Activated CD4-positive, alpha-beta T cell treated with anti-CD3 and anti-CD28 coated beads, Interleukin-2, amount 50 U/mL, for 16 hours (primary cell): ENCODE measurements around the gene SALL2.
"Not testable (repeated sequence)": the region's sequence is repeated elsewhere in the genome, so short reads cannot be mapped to it uniquely, and the experiment has no call there.

Experiments
- DNase-seq: peaks from one replicate; pipeline ENCODE4 v3.0.0-alpha.2; 2020

Gene SALL2

DNA sequence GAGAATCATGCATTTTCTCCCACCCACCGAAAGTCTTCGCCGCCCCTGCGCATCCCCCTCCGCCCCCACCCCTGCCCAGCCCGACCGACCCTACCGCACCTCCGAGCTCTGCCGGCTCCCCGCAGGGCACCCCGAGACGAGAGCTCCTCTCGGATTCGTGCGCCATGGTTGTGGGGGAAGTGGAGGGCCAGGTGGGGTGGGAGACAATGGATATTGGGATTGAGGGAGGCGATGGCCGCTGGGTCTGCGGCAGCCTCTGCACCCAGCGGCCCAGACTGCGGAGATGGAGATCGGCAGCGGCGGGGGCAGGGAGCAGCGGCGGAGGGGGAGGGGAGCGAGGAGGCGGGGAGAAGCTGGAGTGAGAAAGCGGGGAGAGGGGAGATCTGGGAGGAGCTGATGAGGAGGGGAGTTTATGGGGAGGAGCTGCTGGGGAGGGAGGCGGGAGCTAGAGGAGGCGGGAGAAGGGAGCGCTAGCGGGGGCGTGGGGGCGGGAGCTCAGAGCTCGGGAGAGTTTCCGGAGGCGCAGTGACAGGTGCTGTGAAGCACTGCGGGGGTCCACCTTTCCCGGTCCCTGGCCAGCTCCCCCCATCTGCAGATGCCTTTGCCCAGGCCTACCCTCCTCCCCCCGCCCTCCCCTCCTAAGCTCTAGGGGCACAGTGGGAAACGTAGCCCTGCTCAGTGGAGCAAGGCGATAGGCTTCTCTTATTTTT, at the start of gene SALL2:
SALL2 (minus strand) TSS at position 385 of the 710 bp plus-strand sequence; CDS start at position 166, 219 bp downstream.
- DNase-seq, result peak; percentile 40

DNA sequence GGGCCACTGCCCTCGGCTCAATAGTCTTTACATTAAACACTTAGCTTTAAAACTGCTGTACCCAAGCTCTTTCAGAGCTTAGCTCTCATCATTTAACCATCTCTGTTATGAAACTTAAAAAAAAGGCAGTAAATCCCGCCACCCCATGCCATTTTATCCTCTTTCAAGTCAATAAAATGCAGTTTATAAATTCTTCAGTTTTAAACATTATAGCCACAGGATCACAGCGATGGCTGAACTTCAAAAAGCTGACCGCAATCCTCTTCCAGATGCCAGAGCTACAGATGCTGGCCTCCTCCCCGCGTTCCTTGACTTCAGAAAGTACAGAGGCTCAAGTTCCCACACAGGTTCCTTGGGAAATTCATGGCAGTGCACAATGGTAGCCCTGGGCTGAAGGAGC, 49.5 kb upstream of the SALL2 start:
- DNase-seq, result no peak

DNA sequence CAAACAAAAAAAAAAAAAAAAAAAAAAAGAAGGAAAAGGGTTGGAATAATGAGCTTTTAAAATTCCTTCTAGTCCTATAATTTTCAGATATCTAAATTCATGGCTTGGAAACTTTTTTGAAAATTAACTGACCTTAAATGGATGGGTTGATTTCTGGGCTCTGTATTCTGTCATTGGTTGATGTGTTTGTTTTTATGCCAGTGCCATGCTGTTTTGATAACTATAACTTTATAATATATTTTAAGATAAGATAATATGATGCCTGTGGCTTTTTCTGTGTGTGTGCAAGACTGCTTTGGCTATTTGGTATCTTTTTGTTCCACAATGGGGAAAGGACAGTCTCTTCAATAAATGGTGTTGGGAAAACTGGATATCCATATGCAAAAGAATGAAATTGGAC, 46.5 kb upstream of the SALL2 start:
- DNase-seq, result no peak

DNA sequence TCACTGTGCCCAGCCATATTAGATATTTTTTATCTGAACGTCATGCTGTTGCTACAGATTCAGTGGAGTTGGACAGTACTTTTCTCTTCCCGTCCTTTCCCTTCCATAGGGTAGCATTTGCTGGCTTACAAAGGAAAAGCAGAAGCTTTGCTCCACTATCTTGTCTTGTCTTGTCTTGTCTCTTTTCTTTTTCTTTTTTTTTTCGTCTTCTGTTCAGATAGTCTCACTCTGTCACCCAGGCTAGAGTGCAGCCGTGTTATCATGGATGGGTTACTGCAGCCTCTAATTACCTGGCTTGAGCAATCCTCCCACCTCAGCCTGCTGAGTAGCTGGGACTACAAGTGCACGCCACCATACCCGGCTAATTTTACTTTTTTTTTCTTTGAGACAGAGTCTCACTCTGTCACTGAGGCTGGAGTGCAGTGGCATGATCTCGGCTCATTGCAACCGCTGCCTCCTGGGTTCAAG, 32.6 kb upstream of the SALL2 start:
- DNase-seq, result no peak

DNA sequence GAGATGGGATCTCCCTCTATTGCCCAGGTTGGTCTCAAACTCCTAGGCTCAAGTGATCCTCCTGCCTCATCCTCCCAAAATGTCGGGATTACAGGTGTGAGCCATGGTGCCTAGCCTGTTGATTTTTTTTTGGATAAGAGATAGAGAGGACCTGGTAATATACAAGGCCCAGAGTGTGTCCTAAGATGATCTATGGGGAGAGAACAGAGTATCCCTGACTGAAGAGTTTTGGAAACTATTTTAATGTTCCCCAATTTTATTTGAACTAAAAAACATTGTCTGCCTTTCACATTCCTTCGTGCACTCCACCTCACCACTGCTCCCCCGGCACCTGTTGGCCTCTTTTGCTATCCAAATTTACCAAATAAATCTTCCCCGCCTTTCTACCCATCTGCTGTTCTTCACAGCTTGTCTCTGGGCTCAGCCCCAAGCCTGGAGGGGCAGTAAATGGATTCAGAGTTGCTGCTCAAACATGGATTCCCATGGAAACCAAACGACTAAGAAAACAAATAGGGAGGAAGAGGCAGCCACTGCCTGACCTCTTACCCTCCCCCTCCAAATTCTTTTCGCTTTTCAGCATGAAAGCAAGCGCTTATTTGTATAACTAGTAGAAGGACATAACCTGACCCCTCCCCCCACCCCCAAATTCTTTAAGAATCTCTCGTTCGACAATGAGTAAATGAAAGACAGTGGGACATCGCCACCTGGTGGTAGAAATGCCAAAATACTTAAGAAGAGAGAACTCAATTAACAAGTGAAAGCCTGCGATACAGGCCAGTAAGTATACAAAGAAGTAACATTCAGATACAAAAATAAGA, 31.1 kb upstream of the SALL2 start:
- DNase-seq, result peak; percentile 79

DNA sequence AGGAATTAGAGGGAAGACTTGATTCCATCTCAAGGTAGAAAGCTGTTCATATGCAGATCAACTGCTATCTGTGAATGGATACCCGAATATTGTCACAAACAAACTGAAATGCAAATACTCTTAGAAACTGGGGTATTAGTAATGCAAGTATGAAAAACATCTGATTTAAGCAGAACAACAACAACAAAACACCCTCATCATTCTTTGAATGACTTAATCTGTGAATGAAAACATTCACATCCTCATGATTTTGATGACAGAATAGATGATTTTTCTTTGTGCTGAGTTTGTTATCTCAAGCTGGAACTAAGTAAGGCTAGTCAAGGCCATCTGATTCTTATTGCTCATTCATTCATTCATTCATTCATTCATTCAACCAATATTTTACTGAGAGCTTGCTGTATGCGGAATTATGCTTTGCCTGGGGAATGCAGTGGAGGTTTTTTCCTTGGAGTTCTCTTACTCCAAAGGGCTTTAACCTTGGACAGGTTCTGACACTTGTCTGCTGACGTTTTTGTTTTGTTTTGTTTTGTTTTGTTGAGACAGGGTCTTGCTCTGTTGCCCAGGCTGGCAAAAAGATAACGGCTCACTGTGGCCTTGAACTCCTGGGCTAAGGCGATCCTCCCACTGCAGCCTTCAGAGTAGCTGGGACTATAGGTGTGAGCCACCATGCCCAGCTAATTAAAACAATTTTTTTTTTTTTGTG, 30.4 kb upstream of the SALL2 start:
- DNase-seq, result no peak

DNA sequence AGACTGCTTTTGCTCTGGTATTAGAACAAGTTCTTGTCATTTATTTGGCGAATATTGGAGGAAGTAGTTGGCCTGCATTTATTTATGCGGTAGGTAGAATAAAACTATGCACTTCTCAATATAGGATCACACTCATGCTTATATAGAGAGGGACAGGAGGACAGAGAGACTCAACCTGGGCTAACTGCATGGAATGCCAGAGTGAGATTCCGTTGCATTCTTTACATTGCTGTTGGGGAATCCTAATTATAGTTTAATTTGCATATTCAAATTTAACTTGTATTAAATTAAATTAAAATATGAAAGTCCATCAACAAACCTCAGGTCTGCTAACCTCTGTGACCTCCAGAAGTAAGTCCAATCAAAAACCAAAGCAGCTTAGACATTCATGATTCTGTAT, 27.1 kb upstream of the SALL2 start:
- no peak for DNase-seq

DNA sequence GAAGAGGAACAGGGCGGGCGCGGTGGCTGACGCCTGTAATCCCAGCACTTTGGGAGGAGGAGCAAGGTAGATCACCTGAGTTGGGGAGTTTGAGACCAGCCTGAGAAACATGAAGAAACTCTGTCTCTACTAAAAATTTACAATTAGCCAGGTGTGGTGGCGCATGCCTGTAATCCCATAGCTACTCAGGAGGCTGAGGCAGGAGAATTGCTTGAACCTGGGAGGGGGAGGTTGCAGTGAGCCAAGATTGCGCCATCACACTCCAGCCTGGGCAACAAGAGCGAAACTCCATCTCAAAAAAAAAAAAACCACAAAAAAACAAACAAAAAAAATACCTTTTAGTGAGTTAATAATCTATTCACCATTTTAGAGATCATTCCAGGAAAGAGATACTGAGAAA, 18.4 kb upstream of the SALL2 start:
- DNase-seq, result not testable (repeated sequence)

DNA sequence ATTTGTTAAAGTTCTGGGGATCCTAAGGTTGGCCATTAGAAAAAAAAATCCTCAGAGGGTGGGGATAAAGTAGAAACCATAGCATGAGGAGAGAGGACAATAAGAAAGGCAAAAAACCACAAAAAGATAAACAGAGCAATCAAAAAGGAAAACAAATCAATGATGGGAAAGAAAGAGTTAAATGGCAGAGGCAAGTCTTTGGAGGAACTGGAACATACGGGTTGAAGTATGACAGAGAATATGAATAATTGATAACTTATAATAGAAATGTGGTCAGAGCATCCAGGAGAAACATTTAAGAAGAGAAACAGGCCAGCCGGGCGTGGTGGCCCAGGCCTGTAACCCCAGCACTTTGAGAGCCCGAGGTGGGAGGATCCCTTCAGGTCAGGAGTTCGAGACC, 17.8 kb upstream of the SALL2 start:
- no peak for DNase-seq

DNA sequence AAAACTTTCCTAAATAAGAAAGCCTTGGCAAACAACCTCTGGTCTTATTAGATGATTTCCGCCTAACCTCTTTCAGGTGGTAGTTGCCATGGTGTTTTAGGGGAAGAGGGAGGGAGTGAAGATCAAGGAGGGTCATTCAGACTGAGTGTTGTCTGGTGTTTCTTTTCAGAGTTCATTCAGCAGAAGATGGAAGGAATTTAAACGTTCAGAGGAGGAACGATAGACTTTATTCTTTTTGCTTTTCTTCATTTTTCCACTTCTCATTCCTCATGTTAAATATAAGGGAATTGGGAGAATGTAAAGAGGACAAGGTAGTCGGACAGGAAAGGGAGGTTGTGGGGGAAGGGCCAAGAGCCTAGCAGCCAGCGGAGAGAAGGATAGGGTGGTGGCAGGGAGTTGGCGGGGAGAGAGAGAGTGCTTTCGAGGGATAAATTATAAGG, 17.4 kb upstream of the SALL2 start:
- DNase-seq, result no peak

DNA sequence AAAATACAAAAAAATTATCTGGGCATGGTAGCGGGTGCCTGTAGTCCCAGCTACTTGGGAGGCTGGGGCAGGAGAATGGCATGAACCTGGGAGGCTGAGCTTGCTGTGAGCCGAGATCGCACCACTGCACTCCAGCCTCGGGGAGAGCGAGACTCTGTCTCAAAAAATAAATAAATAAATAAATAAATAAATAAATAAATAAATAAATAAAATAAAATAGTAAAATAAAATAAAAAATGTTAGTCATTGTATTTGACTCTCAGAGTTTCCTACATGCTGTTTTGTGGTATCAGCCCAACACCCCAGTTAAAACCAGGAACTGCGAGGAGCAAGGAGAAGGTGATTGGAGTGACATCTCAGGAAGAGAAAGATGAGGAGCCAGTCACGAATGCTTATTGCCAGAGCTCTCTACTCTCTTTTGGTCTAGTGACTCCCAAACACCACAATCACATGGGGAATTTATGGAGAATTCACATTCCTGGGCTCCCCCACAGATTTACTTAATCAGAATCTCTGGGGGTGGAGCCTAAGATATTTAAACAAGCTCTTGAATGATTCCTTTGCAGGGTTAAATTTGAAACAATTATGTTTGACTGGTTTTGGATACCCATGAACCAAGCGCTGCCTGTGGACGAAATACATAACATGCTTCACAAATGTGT, 15.4 kb upstream of the SALL2 start:
- DNase-seq, result no peak

DNA sequence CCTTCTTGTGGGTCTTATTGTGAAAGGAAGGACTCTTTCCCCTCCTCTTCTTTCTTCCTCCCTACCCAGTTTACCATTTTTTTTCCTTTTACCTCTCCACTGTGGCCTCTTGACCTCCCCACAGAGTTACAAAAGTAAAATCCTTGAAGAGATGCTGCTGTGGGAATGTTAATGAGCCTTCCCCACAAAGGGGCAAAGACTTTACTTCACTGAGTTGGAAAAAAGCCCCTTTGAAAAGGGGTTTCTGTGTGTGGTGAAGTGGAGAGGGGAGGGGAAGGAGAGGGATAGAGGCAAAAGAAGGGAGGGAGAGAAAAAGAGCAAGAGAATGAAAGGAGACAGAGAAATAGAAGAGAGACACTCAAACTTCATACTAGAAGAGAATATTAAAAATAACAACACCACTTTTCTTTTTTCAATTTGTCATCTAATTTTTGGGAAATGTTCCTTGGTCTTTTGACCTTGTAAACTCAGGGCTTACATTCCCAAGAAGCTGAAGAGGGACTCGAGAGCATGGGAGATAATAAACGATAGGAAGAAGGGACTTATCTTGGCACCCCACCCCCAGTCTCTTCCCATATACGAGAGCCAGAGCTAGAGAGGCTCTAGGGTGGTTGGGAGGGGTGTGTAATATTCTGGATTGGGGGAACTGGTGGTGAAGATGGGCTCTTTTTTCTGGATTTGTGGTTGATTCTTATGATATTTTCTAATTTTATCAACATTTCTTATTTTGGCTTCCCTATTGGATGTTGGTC, 13.2 kb upstream of the SALL2 start:
- DNase-seq, result no peak

DNA sequence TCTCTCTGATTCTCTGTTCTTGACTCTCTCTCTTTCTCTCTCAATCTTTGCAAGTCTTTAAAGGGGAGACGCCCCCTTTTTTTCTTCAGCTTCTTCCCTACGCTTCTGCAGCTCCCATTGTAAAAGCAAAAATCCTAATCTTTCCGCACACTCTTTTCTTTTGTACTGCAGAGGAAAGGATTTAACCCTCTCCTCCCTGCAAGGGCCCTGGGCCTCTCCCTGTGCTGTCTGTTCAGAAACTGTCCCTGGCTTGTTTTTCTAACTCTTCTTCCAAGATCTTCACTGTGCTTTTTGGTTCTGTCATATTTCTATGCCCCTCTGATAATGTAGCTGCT, 10.9 kb upstream of the SALL2 start:
- no peak for DNase-seq

DNA sequence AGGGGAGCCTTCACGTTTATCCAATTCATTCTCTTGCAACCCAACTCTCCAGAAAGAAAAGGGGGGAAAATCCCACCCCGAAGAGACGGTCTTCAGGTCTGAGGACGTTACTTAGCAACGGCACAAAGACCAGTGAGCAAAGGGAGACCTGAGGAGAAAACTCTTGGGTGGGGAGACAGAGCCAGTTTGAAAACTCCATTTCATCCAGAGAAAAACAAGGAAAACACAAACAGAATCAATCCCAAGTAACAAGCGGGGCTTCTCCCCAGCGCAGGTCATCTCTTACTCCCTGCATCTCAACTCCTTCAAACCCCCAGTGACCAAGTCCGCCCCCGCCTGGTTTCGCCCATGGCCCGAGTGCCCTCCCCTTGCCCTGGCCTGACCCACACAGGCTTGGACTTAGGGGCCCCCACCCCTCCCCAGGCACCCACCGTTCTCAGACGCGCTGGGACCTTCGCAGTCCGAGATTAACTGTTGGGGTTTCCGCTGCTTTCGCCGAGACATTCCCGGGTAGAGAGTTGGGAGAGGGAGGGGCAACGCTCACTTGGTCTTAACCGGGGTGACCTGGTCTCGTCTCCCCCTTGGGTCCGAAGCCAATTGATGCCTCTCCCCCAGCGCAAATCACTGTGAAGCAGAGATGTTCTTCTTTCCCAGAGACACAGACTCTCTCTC, 10.4 kb upstream of the SALL2 start:
- no peak for DNase-seq

DNA sequence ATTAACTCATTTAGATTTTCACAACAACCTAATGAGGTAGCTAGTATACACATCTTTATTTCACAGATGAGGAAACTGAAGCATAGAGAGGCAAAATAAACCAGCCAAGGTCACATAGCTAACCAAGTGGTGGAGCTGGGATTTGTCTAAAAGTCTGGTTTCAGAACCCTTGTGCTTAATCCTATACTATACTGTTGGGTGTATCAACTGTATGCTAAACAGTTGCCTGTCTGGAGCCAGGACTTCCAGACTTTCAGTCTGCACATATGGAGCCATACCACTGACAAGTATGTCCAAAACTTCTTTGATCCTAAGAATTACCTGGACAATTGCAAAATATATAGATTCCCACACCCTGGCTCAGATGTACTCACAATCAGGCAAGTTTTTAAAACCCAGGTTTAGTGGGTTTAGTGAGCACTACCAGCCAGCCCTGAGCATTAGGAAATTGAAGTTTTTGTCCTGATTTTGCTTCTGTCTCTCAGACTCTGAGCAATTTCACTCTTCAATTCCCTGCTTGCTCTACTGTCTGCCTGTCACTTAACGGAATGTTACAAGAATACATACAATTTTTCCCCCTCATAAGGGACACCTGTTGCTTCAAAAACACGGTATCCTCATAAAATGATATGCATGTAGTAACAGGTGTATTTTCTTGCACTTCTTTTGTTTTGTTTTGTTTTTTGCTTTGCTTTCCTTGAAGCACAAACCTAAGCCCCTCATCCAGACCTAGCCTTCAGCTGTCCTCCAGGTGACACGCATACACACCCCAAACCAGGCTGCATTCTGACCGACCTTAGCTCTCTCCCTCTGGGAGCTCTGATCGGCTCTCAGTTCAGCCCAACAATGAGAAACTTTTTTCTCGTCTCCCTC, 9.6 kb upstream of the SALL2 start:
- DNase-seq, result no peak

DNA sequence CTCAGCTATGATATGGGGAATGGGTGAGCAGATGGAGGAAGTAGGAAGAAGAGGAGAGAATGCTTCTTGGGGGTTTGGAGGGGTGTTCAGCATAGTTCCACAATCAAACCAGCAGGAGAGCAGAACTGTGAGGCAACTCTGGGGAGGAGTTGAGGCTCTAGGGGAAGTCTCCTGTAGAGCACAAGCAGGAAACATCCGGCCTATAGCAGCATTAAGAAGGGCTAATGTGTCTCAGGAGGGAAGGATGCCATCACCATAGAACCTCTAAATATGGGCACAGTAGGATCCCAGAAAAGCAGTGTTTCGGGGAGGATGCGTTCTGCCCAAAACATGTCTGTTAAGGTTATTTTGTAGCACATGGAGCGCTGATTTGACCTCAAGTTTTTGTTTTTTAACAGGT, 8.4 kb upstream of the SALL2 start:
- no peak for DNase-seq

DNA sequence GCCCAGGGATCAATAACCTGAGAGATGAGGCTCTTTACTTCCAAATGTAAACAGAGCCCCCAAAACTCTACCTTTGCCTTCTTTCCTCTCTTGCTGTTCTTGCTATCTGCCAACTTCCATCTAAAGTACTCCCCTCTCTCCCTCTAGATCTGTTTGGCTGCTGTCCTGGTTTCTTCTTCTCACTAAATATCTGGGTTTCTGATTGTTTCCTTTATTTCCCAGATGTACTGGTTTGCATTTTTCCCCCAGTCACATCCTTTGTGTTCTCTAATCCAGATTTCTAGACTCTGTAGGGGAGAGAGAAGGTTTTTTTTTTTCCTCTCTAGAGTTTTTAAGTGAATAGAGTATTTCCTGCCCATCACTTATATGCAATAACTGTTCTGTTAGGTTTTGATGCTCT, 7.1 kb upstream of the SALL2 start:
- DNase-seq, result no peak

DNA sequence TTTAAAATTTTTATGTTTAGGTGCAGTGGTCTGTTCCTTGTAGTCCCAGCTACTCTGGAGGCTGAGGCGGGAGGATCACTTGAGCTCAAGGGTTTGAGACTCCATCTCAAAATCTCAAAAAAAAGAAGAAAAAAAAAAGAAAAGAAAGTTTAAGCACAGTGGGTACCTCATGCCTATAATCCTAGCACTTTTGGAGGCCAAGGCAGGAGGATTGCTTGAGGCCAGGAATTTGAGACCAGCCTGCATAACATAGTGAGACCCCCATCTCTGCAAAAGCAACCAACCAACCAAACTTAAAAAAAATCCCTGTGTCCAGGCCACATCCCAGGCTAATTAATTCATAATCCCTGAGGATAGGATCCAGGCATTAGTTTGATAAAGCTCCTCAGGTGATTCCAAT, 3.4 kb upstream of the SALL2 start:
- no peak for DNase-seq

DNA sequence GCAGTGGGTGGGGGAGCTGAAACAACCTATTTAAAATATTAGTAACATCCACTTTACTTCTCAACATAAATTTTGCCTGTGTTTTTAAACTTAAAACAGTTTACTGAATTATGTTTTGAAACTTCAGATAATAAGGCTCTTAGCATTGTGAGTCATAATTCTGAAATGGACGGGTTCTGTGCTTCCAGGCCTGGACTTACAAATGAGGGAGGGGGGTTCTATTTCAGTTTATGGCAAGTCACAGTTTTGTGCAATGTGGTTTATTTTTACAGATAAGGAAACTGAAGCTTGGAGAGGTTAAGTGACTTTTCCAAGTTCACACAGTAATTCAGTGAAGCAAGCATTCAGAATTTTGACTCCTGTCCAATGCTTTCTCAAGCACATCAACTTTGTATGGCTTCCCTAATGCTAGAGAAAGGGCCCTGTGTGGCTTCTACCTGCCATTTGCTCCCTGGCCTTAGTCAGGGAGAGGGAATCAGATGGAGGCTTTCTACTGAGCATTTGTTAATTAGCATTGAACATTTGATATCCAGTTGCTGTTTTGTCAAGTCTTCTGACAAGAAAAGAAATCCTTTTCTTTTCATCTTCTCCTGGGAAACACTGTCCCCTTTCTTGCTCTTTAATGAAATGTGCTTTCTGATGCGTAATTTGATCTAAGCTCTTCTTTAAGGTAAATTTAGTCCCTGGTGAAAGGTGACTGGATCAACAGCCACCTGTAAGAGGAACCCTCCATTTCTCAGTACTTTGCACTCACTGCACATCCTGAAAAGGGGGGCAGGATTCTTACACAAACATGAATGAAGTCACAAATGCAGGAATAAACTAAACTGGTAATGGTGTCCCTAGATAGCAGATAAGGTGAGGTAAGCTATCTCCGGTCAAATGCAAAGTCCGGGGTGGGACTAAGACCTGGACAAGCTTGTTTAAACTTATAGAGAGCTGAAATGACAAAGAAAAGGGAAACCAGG, 2.5 kb upstream of the SALL2 start:
- DNase-seq, result no peak

DNA sequence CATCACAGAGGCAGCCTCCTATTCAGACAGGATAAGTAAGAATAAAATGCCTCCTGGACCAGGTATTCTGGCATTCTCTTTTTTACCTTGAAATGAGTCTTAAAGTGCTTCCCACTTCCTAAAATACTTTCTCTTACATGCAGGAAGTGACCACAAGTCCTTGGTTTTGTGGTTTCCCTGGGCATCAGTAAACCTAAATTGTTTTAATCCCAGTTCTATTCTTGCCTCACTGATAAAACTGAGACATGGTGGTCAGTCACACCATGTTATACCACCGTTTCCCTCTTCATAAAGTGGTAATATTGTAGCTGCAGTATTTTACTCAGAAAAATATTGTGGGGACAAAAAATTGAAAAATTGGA, 1.2 kb upstream of the SALL2 start:
- DNase-seq, result no peak
